ENCODE data around the gene C1orf159. TPM values are rescaled to one million over a fixed set of nuclear protein-coding genes. Genes with fewer than 3 reads are reported as not detected.

C1orf159 gene
- total and polyA plus RNA-seq, 3 donors from 2014 or later: 40.7 to 68.3 (median 50.7) TPM

DNA sequence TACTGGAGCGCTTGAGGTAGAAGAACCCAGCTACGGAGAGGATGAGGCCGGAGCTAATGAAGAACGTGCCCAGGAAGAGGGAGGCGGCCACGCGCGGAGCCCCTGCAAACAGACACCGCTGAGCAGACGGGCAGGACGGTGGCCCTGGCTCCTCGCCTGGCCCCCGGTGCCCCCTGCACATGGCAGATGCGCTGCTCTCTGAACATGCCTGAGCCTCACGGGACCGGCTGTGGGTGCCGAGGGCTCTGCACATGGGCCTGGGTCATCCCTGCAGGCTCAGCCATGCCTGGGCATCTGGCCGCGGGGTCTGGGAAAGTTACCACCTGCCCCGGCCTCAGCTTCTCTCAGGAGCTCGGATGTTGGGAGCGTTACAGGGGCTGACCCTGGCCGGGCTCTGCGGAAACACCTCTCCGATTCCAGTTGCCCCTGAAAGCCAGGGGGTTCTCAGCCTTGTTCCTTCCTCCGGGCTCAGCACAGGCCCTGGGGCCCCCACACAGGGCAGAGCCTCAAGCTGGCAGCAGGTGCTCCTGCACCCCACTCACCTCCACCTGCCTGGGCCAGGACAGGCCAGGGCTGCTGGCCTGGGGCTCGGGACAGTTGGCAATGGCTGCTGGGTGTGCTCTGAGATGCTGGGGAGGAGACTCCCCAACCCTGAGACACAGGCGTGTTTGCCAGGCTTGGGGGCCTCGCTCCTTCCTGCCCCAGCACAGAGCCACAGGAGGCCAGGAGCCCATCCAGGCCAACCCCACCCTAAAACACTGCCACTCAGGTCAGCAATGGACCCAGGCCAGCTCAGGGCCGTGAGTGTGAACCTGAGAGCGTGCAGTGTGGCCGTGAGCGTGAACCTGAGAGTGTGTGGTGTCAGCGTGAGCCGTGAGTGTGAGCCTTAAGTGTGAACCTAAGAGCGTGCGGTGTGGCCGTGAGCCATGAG lies 29.7 kb downstream of the C1orf159 start:
- no peak for DNase-seq
- no peaks in the 10 kb centered on the region for H3K4me1 ChIP-seq
- no peak overlapping the region for H3K4me3 ChIP-seq
- TF ChIP-seq POLR2A (IDR thresholded peaks at IDR 0.05): no peak
- TF ChIP-seq, protein P1, sequence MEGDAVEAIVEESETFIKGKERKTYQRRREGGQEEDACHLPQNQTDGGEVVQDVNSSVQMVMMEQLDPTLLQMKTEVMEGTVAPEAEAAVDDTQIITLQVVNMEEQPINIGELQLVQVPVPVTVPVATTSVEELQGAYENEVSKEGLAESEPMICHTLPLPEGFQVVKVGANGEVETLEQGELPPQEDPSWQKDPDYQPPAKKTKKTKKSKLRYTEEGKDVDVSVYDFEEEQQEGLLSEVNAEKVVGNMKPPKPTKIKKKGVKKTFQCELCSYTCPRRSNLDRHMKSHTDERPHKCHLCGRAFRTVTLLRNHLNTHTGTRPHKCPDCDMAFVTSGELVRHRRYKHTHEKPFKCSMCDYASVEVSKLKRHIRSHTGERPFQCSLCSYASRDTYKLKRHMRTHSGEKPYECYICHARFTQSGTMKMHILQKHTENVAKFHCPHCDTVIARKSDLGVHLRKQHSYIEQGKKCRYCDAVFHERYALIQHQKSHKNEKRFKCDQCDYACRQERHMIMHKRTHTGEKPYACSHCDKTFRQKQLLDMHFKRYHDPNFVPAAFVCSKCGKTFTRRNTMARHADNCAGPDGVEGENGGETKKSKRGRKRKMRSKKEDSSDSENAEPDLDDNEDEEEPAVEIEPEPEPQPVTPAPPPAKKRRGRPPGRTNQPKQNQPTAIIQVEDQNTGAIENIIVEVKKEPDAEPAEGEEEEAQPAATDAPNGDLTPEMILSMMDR (IDR thresholded peaks at IDR 0.05): no peak
- no peaks in the 10 kb centered on the region for H3K27me3 ChIP-seq
- no peaks in the 10 kb centered on the region for H3K9me3 ChIP-seq
- 96 to 99% methylated on average over 30 to 37 of the region's 38 CpGs for WGBS, 2 donors
- no peaks in the 10 kb centered on the region for H3K36me3 ChIP-seq (ENCODE audit: low read depth, missing control alignments)
- intact Hi-C loops (cut with DNase I; ENCODE audit: low total_unique reads): no loop called here
- no peak overlapping the region for H3K27ac ChIP-seq

DNA sequence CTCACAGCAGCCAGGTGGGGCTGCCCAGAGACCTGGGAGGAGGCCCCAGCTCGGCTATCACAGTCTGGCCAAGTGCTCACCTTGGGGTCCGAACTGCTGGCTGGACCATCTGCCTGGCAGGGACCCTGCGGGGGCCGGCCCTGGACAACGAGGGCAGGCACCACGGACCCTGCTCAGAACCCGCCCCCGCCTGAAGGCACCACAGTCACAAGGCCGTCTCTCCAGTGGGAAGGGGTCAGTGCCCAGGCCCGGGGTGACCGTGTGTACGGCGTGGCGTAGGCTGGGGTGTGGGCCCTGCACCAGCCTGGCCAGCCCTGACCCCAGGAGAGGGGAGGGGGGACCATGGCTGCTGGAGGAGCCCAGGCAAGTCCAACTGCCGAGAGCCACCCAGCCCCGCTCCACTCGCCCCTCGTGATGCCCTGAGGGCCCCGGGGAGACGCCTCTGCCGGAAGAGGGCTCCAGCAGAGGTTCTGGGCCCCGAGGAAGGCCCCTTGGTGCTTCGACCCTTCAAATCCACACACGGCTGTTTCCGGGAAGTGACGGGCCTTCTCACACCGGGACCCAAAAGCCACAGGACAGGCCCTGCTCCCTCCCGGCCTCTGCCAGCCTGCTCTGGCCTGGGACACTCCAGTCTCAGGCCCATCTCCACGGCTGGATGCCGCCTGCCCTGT lies 30.6 kb downstream of the C1orf159 start:
- intact Hi-C loops (cut with DNase I; ENCODE audit: low total_unique reads): no loop called here
- Histone ChIP-seq H3K9me3 (no peaks in the 10 kb centered on the region), H3K27me3 (no peaks in the 10 kb centered on the region), H3K36me3 (ENCODE audit: low read depth, missing control alignments) (no peaks in the 10 kb centered on the region), H3K4me1 (peaks cover 2% of the 10 kb centered on the region), H3K4me3 (no peak overlapping the region), H3K27ac (no peak overlapping the region)
- WGBS, 2 donors: 92 to 98% methylated on average over 15 to 30 of the region's 30 CpGs
- no peak for TF ChIP-seq POLR2A (IDR thresholded peaks at IDR 0.05)
- TF ChIP-seq, protein P1 (IDR thresholded peaks at IDR 0.05): no peak
- DNase-seq: no peak

DNA sequence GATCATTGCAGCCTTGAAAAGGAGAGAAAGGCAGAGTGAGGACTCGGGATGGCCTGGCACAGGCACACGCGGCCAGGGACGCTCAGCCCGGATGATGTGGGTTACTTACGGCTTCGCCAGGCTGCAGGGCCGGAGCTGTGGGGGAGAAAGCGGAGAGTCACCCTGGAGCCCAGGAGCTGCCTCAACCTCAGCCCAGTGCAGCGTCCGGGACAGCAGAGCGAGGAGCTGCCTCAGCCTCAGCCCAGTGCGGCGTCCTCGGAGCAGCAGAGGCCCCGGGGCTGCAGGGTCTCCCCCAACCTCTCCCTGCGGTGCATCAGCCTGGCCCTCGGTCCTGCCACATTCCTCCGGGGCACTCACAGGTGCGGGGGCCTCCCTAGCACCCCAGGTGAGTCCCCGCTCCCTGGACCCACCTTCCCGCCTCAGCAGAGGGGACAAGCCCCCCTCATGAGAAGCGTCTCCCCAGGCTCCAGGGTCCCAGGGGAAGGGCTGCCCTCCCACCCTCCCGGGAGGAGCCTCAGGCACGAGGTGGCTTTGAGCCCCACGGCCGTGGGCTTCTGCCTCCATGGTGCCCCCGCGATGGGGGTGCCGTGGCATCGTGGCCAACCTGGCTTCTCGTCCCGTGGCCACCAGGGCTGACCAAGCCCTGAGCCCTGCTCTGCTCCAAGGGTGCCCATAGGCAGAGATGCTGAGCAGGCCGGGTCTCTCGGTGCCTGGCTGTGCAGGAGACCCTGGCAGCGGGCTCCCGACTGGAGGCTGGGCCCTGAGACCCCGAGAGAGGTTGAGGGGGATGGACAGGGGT lies 31.3 kb downstream of the C1orf159 start:
- no peak for TF ChIP-seq POLR2A (IDR thresholded peaks at IDR 0.05)
- TF ChIP-seq, protein P1 (IDR thresholded peaks at IDR 0.05): no peak
- WGBS, 2 donors: 95 to 100% methylated on average over 12 to 38 of the region's 38 CpGs
- no peak overlapping the region for H3K4me3 ChIP-seq
- no peak overlapping the region for H3K27ac ChIP-seq
- peak; percentile 3 for DNase-seq
- intact Hi-C loops (cut with DNase I; ENCODE audit: low total_unique reads): no loop called here
- H3K9me3 ChIP-seq: no peaks in the 10 kb centered on the region
- no peaks in the 10 kb centered on the region for H3K27me3 ChIP-seq
- H3K36me3 ChIP-seq (ENCODE audit: low read depth, missing control alignments): no peaks in the 10 kb centered on the region
- peaks cover 9% of the 10 kb centered on the region for H3K4me1 ChIP-seq

DNA sequence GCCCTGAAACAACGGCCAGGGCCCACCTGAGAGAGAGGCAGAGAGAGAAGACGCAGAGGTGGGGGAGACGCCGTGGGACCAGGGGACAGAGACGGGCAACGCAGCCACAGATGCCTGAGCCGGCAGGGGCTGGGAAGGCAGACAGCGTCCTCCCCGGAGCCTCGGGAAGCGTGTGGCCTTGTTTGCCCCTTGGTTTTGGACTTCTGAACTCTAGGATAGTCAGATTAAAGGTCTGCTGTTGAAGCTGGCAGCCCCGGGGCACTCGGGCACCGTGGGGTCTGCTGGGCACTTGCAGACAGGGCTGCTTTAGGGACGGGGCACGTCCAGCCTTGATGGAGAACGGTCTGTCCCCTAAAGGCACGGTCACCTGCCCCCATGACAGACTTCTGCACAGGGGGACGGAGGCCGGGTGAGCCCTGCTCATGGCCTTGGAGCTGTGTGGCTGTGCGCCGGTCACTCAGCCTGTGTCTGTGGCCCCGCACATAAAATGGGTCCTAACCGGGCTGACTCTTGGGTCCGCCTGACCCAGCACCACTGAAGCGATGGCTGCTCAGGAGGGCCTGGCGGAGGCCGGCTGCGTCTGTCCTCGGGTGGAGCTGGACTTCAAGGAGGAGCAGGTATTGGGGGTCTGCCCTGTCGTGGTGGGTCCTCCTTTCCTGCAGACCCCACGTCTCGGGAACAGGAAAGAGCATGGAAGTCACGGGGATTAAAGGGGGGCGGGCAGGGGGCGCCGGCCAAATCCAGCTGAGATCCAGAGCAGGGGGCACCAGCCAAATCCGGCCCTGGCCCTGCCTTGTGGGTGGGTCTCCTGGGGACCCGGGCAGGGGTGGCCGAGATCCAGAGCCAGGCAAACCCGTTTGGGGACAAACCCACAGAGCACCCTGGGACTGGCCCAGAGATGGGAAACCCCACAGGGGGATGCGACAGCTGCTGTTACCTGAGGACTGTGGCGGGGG lies 32.2 kb downstream of the C1orf159 start:
- Histone ChIP-seq H3K9me3 (no peaks in the 10 kb centered on the region), H3K4me3 (no peak overlapping the region), H3K4me1 (peaks cover 12% of the 10 kb centered on the region), H3K27ac (no peak overlapping the region), H3K36me3 (ENCODE audit: low read depth, missing control alignments) (no peaks in the 10 kb centered on the region), H3K27me3 (no peaks in the 10 kb centered on the region)
- WGBS, 2 donors: 94 to 96% methylated on average over 21 to 43 of the region's 43 CpGs
- intact Hi-C loops (cut with DNase I; ENCODE audit: low total_unique reads): no loop called here
- peak; percentile 12 for DNase-seq
- TF ChIP-seq POLR2A (IDR thresholded peaks at IDR 0.05): no peak
- TF ChIP-seq, protein P1 (IDR thresholded peaks at IDR 0.05): no peak

Measured in testis (tissue), 3 donors.